ENCODE data around the gene NPLOC4. TPM values are rescaled to one million over a fixed set of nuclear protein-coding genes. Genes with fewer than 3 reads are reported as not detected.

Gene NPLOC4
- total RNA-seq, 2 donors from 2014 or later = 101 to 103 TPM

DNA sequence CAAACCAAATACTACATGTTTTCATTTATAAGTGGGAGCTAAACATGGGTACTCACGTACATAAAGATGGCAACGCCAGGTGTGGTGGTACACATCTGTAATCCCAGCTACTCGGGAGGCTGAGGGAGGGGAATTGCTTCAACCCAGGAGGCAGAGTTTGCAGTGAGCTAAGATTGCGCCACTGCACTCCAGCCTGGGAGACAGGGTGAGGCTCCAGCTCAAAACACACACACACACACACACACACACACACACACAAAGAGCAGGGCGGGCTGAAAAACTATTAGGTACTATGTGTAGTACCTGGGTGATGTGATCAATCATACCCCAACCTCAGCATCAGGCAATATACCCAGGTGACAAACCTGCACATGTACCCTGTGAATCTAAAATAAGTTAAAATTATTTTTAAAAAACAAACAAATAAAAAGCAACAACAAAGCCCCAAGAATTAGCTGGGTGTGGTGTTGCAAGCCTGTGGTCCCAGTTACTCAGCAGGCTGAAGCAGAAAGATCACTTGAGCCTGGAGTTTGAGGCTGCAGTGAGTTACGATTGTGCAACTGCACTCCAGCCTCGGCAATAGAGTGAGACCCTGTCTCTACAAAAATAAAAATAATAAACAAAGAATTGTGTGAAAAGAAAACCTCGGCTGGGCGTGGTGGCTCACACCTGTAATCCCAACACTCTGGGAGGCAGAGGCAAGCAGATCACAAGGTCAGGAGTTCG, 72.9 kb downstream of the NPLOC4 start:
- no peak for ATAC-seq (replicated peaks)
- Mint-ChIP-seq H3K9me3 (no peaks in the 10 kb centered on the region), H3K4me1 (no peaks in the 10 kb centered on the region), H3K27me3 (no peaks in the 10 kb centered on the region), H3K36me3 (ENCODE audit: low read depth) (peaks cover 93% of the 10 kb centered on the region), H3K27ac (no peak overlapping the region), H3K4me3 (no peak overlapping the region)

DNA sequence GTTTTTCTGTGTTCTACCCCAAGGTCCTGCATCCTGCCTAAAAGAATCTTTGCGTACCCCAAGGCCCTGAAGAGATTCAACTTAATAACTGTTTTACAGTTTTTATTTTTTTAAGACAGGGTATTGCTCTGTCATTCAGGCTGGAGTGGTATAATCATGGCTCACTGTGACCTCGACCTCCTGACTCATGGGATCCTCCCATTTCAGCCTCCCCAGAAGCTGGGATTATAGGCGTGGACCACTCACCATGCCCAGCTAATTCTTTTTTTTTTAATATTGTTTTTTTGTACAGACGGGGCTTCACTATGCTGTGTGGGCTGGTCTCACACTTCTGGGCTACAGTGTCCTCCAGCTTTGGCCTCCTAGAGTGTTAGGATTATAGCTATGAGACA, 75.4 kb downstream of the NPLOC4 start:
- Mint-ChIP-seq H3K9me3 (no peaks in the 10 kb centered on the region), H3K27ac (peak overlapping the region; percentile 63), H3K4me3 (no peak overlapping the region), H3K4me1 (no peaks in the 10 kb centered on the region), H3K36me3 (ENCODE audit: low read depth) (peaks cover 89% of the 10 kb centered on the region), H3K27me3 (no peaks in the 10 kb centered on the region)
- ATAC-seq (replicated peaks) = no peak

DNA sequence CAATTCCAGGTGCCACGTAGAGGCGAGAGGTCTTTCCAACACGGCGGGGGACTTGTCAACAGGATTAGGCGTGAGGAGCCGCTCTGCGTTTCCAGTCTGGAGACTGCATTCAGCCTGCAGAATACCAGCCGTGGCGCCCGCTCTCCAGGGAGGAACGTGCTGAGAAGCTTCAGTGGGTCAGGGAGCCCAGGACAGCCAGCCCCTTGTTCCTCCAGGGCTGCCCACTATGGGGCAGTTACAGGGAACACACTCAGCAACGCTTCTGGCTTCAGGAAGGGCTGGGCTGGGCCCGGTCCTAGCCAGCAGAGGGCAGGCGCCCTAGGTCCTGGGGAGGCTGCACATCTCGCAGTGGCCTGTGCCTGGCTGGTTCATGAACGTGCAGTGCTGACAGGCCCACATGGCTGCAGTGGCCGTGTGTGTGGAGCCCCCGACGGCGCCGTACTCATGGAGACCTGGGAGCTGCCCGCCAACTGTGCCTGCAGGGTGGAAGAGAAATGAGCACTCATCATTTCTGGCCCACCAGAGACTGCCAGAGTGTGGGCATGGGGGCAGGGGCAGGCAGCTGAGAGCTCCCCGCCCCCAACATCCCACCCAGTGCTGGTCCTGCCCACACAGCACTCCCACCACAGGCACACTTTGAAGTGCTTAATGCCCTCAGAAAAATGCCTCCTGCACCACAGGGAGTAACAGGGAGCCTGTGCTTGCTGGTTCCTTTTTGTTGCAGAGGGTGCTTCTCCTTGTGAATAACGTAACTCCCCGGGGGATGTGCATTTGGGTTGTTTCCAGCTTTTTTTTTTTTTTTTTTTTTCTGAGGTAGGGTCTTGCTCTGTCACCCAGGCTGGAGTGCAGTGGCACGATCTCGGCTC, 77.7 kb downstream of the NPLOC4 start:
- no peaks in the 10 kb centered on the region for H3K9me3 Mint-ChIP-seq
- H3K27ac Mint-ChIP-seq = no peak overlapping the region
- ATAC-seq (replicated peaks) = no peak
- no peaks in the 10 kb centered on the region for H3K27me3 Mint-ChIP-seq
- H3K4me1 Mint-ChIP-seq = no peaks in the 10 kb centered on the region
- peaks cover 65% of the 10 kb centered on the region for H3K36me3 Mint-ChIP-seq (ENCODE audit: low read depth)
- H3K4me3 Mint-ChIP-seq = no peak overlapping the region

DNA sequence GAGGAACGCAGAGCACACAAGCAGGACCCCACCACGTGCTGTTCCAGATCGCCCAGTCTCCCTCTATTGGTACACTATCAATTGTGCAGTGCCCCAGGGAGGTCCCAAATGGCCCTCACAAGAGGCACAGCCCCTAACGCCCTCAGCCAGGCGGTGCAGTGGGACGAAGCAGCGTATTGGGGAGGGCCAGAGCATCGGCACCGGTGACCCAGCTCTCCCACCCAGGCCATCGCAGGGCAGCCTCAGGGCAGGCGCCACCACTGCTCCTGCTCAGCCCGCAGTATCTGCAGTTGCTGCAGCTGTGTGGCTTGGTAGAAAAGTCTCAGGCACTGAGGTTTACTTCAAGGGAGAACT, 78.8 kb downstream of the NPLOC4 start:
- Mint-ChIP-seq H3K27me3 (no peaks in the 10 kb centered on the region), H3K4me3 (no peak overlapping the region), H3K36me3 (ENCODE audit: low read depth) (peaks cover 55% of the 10 kb centered on the region), H3K4me1 (no peaks in the 10 kb centered on the region), H3K9me3 (no peaks in the 10 kb centered on the region), H3K27ac (no peak overlapping the region)
- ATAC-seq (replicated peaks) = no peak

DNA sequence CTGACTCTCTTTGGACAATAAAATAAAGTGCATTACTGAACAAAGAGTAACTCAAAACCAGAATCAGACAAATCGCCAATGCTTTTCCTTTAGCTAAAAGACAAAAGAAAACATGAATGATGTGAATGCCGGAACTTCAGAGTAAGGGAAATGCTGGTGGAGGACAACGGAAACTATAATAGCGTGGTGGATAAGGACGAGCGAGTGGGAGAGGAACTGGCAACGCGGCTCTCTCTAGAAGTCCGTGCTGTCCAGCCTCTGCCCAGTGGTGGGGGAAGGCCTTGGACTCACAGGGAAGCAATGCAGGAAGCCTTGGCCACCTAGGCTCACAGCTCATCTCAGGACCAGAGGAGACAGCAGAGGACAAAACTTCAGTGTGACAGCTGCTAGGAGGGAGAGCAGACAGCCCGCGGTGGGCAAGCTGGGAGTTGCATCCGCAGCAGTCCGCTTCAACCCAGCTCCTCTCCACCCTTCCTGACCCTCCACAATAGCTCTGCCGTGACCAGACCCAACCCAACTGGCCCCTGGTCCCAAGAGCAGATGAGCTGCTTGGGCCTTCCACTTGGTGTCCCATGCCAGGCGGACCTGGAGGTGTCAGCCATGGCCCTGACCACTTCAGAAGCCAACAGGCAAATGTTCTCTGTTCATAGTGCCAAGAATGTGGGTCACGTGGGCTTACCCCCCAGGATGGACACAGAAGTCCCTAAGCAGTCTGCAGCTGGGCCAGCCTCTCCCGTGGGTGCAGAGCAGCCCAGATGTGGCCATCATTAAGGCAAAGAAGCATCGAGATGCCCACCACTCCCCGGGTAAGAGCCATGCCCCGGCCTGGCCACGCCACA, 79.4 kb downstream of the NPLOC4 start:
- no peaks in the 10 kb centered on the region for H3K9me3 Mint-ChIP-seq
- ATAC-seq (replicated peaks) = no peak
- H3K27me3 Mint-ChIP-seq = no peaks in the 10 kb centered on the region
- no peaks in the 10 kb centered on the region for H3K4me1 Mint-ChIP-seq
- H3K27ac Mint-ChIP-seq = no peak overlapping the region
- H3K36me3 Mint-ChIP-seq (ENCODE audit: low read depth) = peaks cover 49% of the 10 kb centered on the region
- no peak overlapping the region for H3K4me3 Mint-ChIP-seq

DNA sequence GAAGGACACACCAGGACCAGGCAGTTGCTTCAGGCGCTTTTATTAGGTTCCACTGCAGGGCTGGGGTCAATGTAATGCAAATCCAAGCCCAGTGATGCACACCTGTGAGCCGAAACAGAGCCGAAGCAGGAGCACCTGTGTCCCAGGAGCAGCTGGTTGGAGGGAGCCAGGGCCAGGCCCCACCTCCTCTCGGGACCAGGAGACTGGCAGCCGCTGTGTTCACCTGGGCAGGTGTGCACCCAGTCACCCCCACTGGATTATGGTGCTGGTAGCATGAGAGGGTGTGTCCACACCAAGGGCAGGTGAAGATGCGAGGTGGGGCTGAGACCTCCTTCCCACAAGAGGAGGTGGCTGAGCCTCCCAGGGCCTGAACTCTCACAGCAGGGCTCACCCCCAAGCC, 80.0 kb downstream of the NPLOC4 start:
- Mint-ChIP-seq H3K36me3 (ENCODE audit: low read depth) (peaks cover 42% of the 10 kb centered on the region), H3K4me3 (no peak overlapping the region), H3K4me1 (no peaks in the 10 kb centered on the region), H3K9me3 (no peaks in the 10 kb centered on the region), H3K27me3 (no peaks in the 10 kb centered on the region), H3K27ac (no peak overlapping the region)
- ATAC-seq (replicated peaks) = no peak

DNA sequence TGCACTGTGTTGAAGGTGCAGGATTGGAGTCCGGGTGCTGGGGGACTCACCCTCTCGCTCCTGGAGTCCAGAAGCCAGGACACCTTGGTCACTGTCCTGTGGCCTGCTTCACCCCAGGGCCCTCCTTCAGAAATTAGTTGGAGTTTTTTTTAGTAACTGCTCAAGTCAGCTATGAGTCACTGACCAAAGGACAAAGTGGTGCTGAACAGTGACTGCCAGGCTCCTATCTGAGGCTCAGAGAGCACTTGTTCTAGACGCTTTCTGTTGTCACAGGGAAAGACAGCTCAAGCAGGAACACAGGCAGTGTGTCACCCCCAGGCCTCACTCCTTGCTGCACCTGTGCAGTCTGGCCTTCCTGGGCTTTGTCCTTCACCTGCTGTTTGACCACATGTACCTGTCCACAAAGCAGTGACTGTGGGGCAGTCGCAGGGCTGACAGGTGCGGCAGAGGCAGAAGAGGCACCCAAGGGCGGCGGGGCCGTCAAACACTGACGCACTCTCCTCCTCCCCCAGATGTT, 80.7 kb downstream of the NPLOC4 start:
- Mint-ChIP-seq H3K4me1 (peaks cover 3% of the 10 kb centered on the region), H3K27me3 (no peaks in the 10 kb centered on the region), H3K4me3 (no peak overlapping the region), H3K36me3 (ENCODE audit: low read depth) (peaks cover 41% of the 10 kb centered on the region), H3K27ac (no peak overlapping the region), H3K9me3 (no peaks in the 10 kb centered on the region)
- ATAC-seq (replicated peaks) = no peak

DNA sequence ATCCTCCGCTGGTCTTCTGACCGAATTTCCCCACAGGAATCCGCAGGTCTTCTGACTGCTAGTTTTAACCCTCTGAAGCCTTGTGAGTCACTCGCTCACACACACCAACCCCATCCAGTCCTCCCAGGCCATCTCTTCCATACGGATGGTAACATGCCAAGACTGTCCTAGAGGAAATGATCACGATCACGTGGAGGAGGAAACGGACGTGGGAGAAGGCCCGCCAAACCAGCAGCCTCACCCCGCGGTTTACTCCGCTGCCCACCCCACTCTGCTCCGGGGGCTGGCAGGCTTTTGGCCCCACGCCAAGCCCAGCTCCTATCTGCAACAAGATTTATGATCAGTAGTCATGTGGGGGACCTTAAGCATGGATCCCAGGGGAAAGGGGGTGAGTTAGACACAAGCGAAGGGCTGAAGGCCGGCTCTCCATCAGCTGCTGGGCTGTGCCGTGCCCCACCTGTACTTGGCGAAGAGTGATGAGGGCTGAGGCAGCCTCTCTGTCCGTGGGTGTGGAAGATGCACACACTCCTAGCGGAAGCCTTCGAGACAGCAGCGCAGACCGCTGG, 83.2 kb downstream of the NPLOC4 start:
- H3K27ac Mint-ChIP-seq = peak overlapping the region; percentile 88
- no peaks in the 10 kb centered on the region for H3K9me3 Mint-ChIP-seq
- H3K4me3 Mint-ChIP-seq = peak overlapping the region; percentile 88
- peaks cover 15% of the 10 kb centered on the region for H3K4me1 Mint-ChIP-seq
- H3K27me3 Mint-ChIP-seq = no peaks in the 10 kb centered on the region
- peaks cover 45% of the 10 kb centered on the region for H3K36me3 Mint-ChIP-seq (ENCODE audit: low read depth)
- ATAC-seq (replicated peaks) = peak; percentile 38

DNA sequence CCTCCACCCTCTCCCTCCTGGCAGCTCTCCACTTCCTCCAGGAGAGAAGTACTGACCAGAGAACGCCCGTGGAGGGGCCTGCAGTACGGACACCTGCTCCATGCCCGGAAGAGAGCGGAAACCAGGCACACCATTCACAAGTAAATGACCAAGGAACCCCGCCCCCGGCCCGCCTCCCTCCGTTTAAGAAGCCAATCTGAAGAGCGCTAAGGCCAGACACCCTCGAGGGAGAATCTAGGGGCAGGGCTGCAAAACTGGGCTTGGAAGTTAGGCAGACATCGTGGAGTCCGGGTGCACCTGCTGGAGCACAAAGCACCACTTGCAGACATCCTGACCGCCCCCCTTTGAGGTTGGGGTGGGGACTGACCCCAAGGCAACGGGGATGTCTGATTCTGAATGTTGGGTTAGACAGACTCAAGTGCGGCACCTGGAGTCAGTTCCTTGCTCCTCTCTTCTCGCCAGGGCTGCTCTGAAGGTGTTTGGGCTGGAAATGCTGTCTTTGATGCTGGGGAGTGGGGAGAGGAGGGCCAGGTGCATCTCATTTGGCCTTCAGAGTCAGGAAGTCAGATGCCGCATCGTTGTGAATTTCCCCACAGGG, 83.8 kb downstream of the NPLOC4 start:
- peak overlapping the region; percentile 88 for H3K4me3 Mint-ChIP-seq
- peak; percentile 77 for ATAC-seq (replicated peaks)
- H3K27me3 Mint-ChIP-seq = no peaks in the 10 kb centered on the region
- peaks cover 15% of the 10 kb centered on the region for H3K4me1 Mint-ChIP-seq
- no peaks in the 10 kb centered on the region for H3K9me3 Mint-ChIP-seq
- peaks cover 45% of the 10 kb centered on the region for H3K36me3 Mint-ChIP-seq (ENCODE audit: low read depth)
- H3K27ac Mint-ChIP-seq = peak overlapping the region; percentile 88

DNA sequence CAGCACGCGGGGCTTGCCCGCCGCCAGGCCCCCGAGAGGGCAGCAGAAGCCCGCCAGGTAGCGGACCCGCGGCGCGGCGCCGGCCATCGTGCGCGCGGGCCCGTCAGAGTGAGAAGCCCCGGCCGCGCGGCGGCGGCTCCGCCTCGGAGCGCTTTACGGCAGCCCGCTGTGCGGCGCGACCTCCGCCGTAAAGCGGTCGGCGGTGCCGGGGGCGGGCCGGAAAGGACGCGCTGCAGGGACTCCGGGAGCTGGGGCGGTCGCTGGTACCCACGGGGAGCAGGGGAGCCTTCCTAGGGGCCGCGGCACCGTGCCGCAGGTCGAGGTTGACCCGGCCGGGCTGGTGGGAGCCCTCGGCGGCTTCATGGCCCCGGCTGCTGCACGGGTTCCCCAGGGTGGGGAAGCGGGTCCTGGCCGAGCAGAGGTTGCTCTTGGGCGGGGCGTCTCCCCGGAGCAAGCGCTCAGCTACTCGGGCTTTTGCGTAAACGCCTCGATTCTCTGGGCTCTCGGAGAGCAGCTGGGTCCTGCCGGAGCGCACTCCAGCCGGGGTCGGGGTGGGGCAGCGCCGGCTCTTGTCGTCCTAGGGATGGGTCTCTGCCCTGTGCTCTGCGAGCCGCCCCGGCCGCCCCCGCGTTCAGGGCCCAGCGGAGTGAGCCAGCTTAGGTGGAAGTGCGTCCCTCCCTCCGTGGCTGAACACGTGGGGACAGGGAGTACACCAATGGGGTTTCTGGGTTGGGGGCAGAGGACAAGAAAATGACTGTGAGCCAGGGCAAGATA, 84.5 kb downstream of the NPLOC4 start, which contains the start of gene FAAP100:
Gene FAAP100, minus strand, starts transcription at position 110 of the 774 bp plus-strand sequence. Its CDS starts 23 bp downstream, at position 87.
- peak within 1 kb of the TSS; percentile 88 for H3K4me3 Mint-ChIP-seq
- H3K36me3 Mint-ChIP-seq (ENCODE audit: low read depth) = peaks cover 45% of the 10 kb centered on the region
- ATAC-seq (replicated peaks) = peak; percentile 63
- peaks cover 15% of the 10 kb centered on the region for H3K4me1 Mint-ChIP-seq
- no peaks in the 10 kb centered on the region for H3K9me3 Mint-ChIP-seq
- H3K27me3 Mint-ChIP-seq = no peaks in the 10 kb centered on the region
- H3K27ac Mint-ChIP-seq = peak within 1 kb of the TSS; percentile 88

DNA sequence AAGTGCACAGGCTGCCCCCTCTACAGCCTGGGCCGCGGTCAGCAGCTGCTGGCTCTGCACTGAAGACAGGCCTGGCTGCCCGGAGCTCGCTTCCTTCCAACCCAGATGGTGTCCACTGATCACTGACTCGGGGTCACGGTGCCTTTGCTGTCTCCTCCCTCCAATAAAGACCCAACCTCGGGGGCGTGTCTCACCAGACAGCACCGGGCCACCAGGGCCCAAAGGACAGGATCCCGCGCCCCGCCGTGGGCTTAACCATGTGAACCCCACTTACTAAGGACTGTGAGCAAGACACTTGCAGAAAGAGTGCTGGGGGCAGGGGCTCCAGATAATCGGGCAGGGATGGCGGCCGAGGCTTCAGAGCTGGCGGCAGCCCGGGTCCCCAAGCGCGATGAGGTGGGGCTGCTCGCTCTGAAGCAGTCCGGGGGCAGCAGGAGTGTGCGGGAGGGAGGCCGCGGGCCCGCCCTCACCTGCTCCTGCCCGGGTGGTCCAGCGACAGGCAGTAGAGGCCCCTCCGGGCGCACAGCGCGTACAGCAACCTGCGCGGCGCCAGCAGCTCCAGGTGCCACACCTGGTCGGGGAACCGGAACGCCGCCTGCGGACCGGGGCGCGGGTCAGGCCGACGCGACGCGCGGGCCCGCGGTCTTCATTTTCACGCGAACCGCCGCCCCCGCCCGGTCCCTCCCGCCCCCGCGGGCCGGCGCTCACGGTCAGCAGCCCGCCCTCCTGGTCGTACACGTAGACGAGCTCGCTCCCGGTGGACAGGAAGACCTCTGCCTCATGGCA, 85.3 kb downstream of the NPLOC4 start:
- Mint-ChIP-seq H3K27me3 (no peaks in the 10 kb centered on the region), H3K4me1 (peaks cover 15% of the 10 kb centered on the region), H3K9me3 (no peaks in the 10 kb centered on the region), H3K4me3 (peak overlapping the region; percentile 85), H3K36me3 (ENCODE audit: low read depth) (peaks cover 46% of the 10 kb centered on the region), H3K27ac (peak overlapping the region; percentile 82)
- ATAC-seq (replicated peaks) = peak; percentile 5

DNA sequence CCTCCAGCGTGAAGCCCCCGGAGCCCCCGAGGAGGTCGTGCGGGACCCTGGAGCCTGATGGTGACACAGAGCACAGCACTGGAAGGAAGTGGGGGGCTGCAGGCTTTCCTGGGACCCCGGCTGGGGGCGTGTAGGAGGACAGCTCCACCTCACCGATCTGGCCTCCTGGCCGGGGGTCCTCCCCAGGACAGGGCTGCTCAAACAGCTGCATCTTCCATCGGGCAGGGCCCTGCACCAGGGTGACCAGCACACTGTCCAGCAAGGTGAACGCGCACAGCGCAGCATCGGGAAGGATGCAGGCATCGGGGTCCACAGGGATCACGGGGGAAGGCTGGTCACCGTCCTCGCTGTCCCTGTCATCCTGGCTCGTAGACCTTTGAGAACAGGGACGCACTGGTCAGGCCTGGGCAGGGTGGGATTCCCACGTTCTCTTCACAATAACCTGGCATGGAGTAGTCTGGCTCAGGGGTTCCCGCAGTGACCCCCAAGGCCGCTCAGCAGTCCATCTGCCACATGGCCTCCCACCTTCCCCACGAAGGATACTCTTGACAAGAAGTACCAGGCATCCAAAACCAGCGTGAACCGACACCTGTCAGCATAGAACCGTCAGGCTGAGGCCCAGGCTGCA, 86.0 kb downstream of the NPLOC4 start:
- ATAC-seq (replicated peaks) = no peak
- Mint-ChIP-seq H3K4me3 (peak overlapping the region; percentile 85), H3K9me3 (no peaks in the 10 kb centered on the region), H3K4me1 (peaks cover 15% of the 10 kb centered on the region), H3K27me3 (no peaks in the 10 kb centered on the region), H3K27ac (peak overlapping the region; percentile 82), H3K36me3 (ENCODE audit: low read depth) (peaks cover 53% of the 10 kb centered on the region)
